PC-3 (cell line): ENCODE data around the gene FASLG.

Source experiments
- CTCF ChIP-seq: fragments of 300-600 bp; sonication (generic); conservative IDR thresholded peaks from 2 replicates; pipeline ENCODE4 v1.5.1; 2017; ENCODE audit warnings: antibody characterized with exemption, low read depth, mild to moderate bottlenecking, low read length
- EZH2 ChIP-seq: fragments of 300-600 bp; sonication (generic); IDR thresholded peaks from one replicate; pipeline ENCODE4 v1.6.1; 2017; ENCODE audit warnings: antibody characterized with exemption, mild to moderate bottlenecking, low read length; ENCODE audit not compliant: unreplicated experiment
- EZH2phosphoT487 ChIP-seq: fragments of 300-600 bp; sonication (generic); IDR thresholded peaks from 2 replicates; pipeline ENCODE4 v1.6.1; 2018; ENCODE audit warnings: mild to moderate bottlenecking, antibody characterized with exemption, low read length, borderline replicate concordance

DNA sequence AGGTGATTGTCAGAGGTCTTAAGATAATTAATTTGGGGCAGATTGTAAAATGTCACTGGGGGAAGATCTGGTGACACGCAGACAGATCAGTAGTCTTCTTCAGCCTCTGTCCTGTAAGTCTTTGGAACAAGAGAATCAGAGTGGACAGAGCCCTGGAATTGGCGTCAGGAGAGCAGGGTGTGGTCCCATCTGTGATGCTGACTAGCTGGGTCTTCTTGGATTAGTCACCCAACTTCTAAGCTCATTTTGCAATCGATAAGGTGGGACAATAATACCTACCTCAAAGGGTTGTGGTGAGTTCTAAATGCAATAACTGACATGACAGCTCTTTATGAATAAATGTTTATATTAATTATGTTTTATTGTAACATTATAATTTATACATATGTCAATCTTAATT is 4.8 kb downstream of the FASLG start:
- TF ChIP-seq EZH2phosphoT487 (no peak), CTCF (no peak), EZH2 (no peak)
